WTC11 (cell line): ENCODE results near the gene SBF1. TPM values are rescaled to one million over a fixed set of nuclear protein-coding genes. Genes with fewer than 3 reads are reported as not detected.

Source experiments
- ATAC-seq: fragments of 200-7000 bp; cut with Tn5 transposase; 2 replicates; pipeline ENCODE4 v1.10.0; 2021; ENCODE audit warnings: mild to moderate bottlenecking, moderate library complexity
- CTCF ChIA-PET: fragments of 300-600 bp; sonication (Branson Sonifier 250); formaldehyde crosslinking; loops from one replicate; lab custom pipeline; 2021; ENCODE audit warnings: antibody characterized with exemption; lab: Charles Lee
- POLR2A ChIA-PET: fragments of 350-600 bp; sonication (Branson Sonifier 250); formaldehyde crosslinking; loops from one replicate; lab custom pipeline; 2021; ENCODE audit warnings: antibody characterized with exemption; lab: Charles Lee
- DNase-seq: peaks from one replicate; pipeline ENCODE4 v3.0.0; 2021; ENCODE audit warnings: low spot score
- H3K27ac Mint-ChIP-seq: 2 replicates; pipeline ENCODE4 v1.8.0; 2021; ENCODE audit warnings: mixed read lengths
- H3K27me3 Mint-ChIP-seq: 2 replicates; pipeline ENCODE4 v1.8.0; 2021; ENCODE audit warnings: low read depth, mild to moderate bottlenecking, moderate library complexity, mixed read lengths
- H3K36me3 Mint-ChIP-seq: 2 replicates; pipeline ENCODE4 v1.8.0; 2021; ENCODE audit warnings: mixed read lengths
- H3K4me1 Mint-ChIP-seq: 2 replicates; pipeline ENCODE4 v1.8.0; 2022; ENCODE audit warnings: mixed read lengths
- H3K4me3 Mint-ChIP-seq: 2 replicates; pipeline ENCODE4 v1.8.0; 2021; ENCODE audit warnings: mild to moderate bottlenecking, moderate library complexity, mixed read lengths
- H3K9me3 Mint-ChIP-seq: 2 replicates; pipeline ENCODE4 v1.8.0; 2021; ENCODE audit warnings: mixed read lengths
- ELF4 ChIP-seq: sonication (generic); formaldehyde crosslinking; IDR thresholded peaks from 2 replicates; pipeline ENCODE4 v1.8.1; 2022; ENCODE audit warnings: low read depth, mild to moderate bottlenecking, moderate library complexity, missing genetic modification reagents
- FOXK1 ChIP-seq: sonication (generic); formaldehyde crosslinking; IDR thresholded peaks from 2 replicates; pipeline ENCODE4 v1.8.0; 2022; ENCODE audit warnings: mild to moderate bottlenecking, moderate library complexity, missing genetic modification reagents
- KAT7 ChIP-seq: sonication (generic); formaldehyde crosslinking; IDR thresholded peaks from 2 replicates; pipeline ENCODE4 v1.8.1; 2023; ENCODE audit warnings: missing genetic modification reagents, mild to moderate bottlenecking, borderline replicate concordance
- NFATC4 ChIP-seq: fragments of 250-450 bp; sonication (Bioruptor Pico); IDR thresholded peaks from 2 replicates; pipeline ENCODE4 v1.9.0; 2021; ENCODE audit warnings: mild to moderate bottlenecking
- NR3C1 ChIP-seq: sonication (generic); formaldehyde crosslinking; conservative IDR thresholded peaks from 2 replicates; pipeline ENCODE4 v1.8.1; 2023; ENCODE audit warnings: low read depth, mild to moderate bottlenecking, missing genetic modification reagents
- OVOL2 ChIP-seq: fragments of 250-450 bp; sonication (Bioruptor Pico); IDR thresholded peaks from 2 replicates; pipeline ENCODE4 v1.9.0; 2021; ENCODE audit warnings: mild to moderate bottlenecking, borderline replicate concordance
- PRRX2 ChIP-seq: fragments of 250-450 bp; sonication (Bioruptor Pico); IDR thresholded peaks from 2 replicates; pipeline ENCODE4 v1.8.0; 2021; ENCODE audit warnings: mild to moderate bottlenecking
- SMAD3 ChIP-seq: sonication (generic); formaldehyde crosslinking; IDR thresholded peaks from 2 replicates; pipeline ENCODE4 v1.8.0; 2022; ENCODE audit warnings: missing genetic modification reagents, mild to moderate bottlenecking, borderline replicate concordance
- SOX15 ChIP-seq: fragments of 250-450 bp; sonication (Bioruptor Pico); IDR thresholded peaks from 2 replicates; pipeline ENCODE4 v1.9.0; 2021; ENCODE audit warnings: mild to moderate bottlenecking
- TEAD1 ChIP-seq: sonication (generic); formaldehyde crosslinking; IDR thresholded peaks from 2 replicates; pipeline ENCODE4 v1.8.0; 2022; ENCODE audit warnings: mild to moderate bottlenecking, missing genetic modification reagents
- TP53 ChIP-seq: sonication (generic); formaldehyde crosslinking; IDR thresholded peaks from 2 replicates; pipeline ENCODE4 v1.8.1; 2023; ENCODE audit warnings: mild to moderate bottlenecking, missing genetic modification reagents
- total RNA-seq: library from RNA; stranded (reverse); gene quantifications from 3 replicates; pipeline ENCODE4 v1.2.3, GENCODE V29; 2021
- TF ChIP-seq, protein P1 (sequence below): fragments of 250-450 bp; sonication (Bioruptor Pico); IDR thresholded peaks from 2 replicates; pipeline ENCODE4 v1.8.0; 2021; ENCODE audit warnings: mild to moderate bottlenecking
- TF ChIP-seq, protein P2 (sequence below): sonication (generic); formaldehyde crosslinking; conservative IDR thresholded peaks from 2 replicates; pipeline ENCODE4 v1.8.1; 2023; ENCODE audit warnings: mild to moderate bottlenecking, low read depth, missing genetic modification reagents, moderate library complexity
- TF ChIP-seq, protein P3 (sequence below): fragments of 250-450 bp; sonication (Bioruptor Pico); IDR thresholded peaks from 2 replicates; pipeline ENCODE4 v2.1.2; 2022; ENCODE audit warnings: mild to moderate bottlenecking, moderate library complexity
- TF ChIP-seq, protein P4 (sequence below): fragments of 250-450 bp; sonication (Bioruptor Pico); conservative IDR thresholded peaks from 2 replicates; pipeline ENCODE4 v1.9.0; 2021; ENCODE audit warnings: mild to moderate bottlenecking
- TF ChIP-seq, protein P5 (sequence below): sonication (generic); formaldehyde crosslinking; IDR thresholded peaks from 2 replicates; pipeline ENCODE4 v1.8.0; 2022; ENCODE audit warnings: mild to moderate bottlenecking, missing genetic modification reagents
- TF ChIP-seq, protein P6 (sequence below): fragments of 200-600 bp; IDR thresholded peaks from 2 replicates; pipeline ENCODE4 v1.8.0; 2022; ENCODE audit warnings: antibody characterized with exemption
- TF ChIP-seq, protein P7 (sequence below): sonication (generic); formaldehyde crosslinking; conservative IDR thresholded peaks from 2 replicates; pipeline ENCODE4 v1.8.1; 2022; ENCODE audit warnings: mild to moderate bottlenecking, missing genetic modification reagents

Gene SBF1
- total RNA-seq, 1 experiment from 2014 or later: 108 TPM

DNA sequence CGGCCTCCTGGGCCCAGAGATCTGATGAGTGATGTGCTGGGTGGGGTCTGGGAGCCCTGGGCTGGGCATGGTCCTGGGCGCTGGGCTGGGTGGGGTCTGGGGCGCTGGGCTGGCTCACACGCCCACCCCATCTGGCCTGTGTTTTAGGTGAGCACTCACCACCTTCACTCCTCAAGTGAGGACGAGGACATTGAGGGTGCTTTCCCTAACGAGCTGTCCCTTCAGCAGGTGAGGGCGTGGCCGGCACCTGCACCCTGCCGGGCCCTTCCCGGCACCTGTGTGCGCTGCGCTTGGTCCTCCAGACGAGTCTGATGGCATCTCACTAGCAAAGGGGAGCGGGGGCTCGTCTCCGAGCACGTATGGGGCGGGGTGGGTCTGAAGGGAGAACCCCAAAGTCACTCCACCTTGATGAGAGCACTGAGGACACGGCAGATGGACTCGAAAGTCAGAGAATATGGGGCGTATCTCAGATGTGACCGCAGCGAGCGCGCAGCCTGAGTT, 37.9 kb downstream of the SBF1 start:
- ATAC-seq: no peak
- CTCF ChIA-PET: no interaction called here
- no peaks in the 10 kb centered on the region for H3K9me3 Mint-ChIP-seq

More for the DNA sequence above, 37.9 kb downstream of the SBF1 start:
- POLR2A ChIA-PET: no interaction called here
- H3K27ac Mint-ChIP-seq: no peak overlapping the region
- H3K36me3 Mint-ChIP-seq: peaks cover 4% of the 10 kb centered on the region
- H3K27me3 Mint-ChIP-seq: no peaks in the 10 kb centered on the region
- H3K4me3 Mint-ChIP-seq: no peak overlapping the region
- no peak for DNase-seq
- H3K4me1 Mint-ChIP-seq: no peaks in the 10 kb centered on the region
- TF ChIP-seq, protein P1, sequence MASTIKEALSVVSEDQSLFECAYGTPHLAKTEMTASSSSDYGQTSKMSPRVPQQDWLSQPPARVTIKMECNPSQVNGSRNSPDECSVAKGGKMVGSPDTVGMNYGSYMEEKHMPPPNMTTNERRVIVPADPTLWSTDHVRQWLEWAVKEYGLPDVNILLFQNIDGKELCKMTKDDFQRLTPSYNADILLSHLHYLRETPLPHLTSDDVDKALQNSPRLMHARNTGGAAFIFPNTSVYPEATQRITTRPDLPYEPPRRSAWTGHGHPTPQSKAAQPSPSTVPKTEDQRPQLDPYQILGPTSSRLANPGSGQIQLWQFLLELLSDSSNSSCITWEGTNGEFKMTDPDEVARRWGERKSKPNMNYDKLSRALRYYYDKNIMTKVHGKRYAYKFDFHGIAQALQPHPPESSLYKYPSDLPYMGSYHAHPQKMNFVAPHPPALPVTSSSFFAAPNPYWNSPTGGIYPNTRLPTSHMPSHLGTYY (CRISPR knock-in tag): no peak
- TF ChIP-seq, protein P2, sequence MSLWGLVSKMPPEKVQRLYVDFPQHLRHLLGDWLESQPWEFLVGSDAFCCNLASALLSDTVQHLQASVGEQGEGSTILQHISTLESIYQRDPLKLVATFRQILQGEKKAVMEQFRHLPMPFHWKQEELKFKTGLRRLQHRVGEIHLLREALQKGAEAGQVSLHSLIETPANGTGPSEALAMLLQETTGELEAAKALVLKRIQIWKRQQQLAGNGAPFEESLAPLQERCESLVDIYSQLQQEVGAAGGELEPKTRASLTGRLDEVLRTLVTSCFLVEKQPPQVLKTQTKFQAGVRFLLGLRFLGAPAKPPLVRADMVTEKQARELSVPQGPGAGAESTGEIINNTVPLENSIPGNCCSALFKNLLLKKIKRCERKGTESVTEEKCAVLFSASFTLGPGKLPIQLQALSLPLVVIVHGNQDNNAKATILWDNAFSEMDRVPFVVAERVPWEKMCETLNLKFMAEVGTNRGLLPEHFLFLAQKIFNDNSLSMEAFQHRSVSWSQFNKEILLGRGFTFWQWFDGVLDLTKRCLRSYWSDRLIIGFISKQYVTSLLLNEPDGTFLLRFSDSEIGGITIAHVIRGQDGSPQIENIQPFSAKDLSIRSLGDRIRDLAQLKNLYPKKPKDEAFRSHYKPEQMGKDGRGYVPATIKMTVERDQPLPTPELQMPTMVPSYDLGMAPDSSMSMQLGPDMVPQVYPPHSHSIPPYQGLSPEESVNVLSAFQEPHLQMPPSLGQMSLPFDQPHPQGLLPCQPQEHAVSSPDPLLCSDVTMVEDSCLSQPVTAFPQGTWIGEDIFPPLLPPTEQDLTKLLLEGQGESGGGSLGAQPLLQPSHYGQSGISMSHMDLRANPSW (CRISPR knock-in tag): no peak
- TF ChIP-seq, protein P3, sequence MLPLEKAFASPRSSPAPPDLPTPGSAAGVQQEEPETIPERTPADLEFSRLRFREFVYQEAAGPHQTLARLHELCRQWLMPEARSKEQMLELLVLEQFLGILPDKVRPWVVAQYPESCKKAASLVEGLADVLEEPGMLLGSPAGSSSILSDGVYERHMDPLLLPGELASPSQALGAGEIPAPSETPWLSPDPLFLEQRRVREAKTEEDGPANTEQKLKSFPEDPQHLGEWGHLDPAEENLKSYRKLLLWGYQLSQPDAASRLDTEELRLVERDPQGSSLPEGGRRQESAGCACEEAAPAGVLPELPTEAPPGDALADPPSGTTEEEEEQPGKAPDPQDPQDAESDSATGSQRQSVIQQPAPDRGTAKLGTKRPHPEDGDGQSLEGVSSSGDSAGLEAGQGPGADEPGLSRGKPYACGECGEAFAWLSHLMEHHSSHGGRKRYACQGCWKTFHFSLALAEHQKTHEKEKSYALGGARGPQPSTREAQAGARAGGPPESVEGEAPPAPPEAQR (CRISPR knock-in tag): no peak
- TF ChIP-seq OVOL2 (no peak), TEAD1 (CRISPR knock-in tag) (no peak), PRRX2 (no peak), NFATC4 (CRISPR knock-in tag) (no peak), ELF4 (no peak), NR3C1 (CRISPR knock-in tag) (no peak), SOX15 (CRISPR knock-in tag) (no peak), KAT7 (CRISPR knock-in tag) (no peak), TP53 (CRISPR knock-in tag) (no peak), FOXK1 (CRISPR knock-in tag) (no peak), SMAD3 (CRISPR knock-in tag) (no peak)
- TF ChIP-seq, protein P4, sequence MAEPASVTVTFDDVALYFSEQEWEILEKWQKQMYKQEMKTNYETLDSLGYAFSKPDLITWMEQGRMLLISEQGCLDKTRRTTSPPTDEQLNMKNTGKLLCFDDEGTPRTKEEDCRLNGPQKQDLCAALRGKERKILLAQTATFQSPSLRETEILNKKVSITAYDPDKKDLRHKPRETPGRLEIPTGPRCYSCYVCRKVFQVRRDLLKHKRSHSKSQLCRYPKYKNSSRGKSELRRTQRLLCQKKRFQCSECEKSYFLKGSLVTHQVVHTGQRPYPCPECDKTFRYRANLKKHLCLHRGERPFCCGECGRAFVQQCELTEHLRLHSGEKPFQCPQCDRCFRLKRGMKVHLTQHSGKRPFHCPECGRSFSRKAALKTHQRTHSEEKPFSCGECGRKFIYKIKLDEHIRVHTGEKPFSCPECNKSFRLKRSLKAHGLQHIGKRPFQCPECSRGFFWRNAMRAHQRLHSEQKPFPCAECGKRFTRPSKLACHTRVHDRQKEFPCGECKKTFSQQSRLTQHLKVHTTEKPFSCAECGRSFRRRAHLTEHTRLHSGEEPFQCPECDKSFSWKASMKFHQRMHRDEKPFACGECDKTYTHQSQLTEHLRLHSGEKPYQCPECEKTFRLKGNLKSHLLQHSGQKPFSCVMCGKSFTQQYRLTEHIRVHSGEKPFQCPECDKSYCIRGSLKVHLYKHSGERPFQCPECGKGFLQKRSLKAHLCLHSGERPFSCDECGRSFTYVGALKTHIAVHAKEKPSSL (CRISPR knock-in tag): no peak
- TF ChIP-seq, protein P5, sequence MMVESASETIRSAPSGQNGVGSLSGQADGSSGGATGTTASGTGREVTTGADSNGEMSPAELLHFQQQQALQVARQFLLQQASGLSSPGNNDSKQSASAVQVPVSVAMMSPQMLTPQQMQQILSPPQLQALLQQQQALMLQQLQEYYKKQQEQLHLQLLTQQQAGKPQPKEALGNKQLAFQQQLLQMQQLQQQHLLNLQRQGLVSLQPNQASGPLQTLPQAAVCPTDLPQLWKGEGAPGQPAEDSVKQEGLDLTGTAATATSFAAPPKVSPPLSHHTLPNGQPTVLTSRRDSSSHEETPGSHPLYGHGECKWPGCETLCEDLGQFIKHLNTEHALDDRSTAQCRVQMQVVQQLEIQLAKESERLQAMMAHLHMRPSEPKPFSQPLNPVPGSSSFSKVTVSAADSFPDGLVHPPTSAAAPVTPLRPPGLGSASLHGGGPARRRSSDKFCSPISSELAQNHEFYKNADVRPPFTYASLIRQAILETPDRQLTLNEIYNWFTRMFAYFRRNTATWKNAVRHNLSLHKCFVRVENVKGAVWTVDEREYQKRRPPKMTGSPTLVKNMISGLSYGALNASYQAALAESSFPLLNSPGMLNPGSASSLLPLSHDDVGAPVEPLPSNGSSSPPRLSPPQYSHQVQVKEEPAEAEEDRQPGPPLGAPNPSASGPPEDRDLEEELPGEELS (CRISPR knock-in tag): no peak
- TF ChIP-seq, protein P6, sequence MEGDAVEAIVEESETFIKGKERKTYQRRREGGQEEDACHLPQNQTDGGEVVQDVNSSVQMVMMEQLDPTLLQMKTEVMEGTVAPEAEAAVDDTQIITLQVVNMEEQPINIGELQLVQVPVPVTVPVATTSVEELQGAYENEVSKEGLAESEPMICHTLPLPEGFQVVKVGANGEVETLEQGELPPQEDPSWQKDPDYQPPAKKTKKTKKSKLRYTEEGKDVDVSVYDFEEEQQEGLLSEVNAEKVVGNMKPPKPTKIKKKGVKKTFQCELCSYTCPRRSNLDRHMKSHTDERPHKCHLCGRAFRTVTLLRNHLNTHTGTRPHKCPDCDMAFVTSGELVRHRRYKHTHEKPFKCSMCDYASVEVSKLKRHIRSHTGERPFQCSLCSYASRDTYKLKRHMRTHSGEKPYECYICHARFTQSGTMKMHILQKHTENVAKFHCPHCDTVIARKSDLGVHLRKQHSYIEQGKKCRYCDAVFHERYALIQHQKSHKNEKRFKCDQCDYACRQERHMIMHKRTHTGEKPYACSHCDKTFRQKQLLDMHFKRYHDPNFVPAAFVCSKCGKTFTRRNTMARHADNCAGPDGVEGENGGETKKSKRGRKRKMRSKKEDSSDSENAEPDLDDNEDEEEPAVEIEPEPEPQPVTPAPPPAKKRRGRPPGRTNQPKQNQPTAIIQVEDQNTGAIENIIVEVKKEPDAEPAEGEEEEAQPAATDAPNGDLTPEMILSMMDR: no peak
- TF ChIP-seq, protein P7, sequence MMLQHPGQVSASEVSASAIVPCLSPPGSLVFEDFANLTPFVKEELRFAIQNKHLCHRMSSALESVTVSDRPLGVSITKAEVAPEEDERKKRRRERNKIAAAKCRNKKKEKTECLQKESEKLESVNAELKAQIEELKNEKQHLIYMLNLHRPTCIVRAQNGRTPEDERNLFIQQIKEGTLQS (CRISPR knock-in tag): no peak
